K562 (cell line): ENCODE measurements around the gene NKX2-2.

Experiments
- CC2D1A ChIP-seq: fragments of 450-650 bp; IDR thresholded peaks from 2 replicates; pipeline ENCODE4 v1.6.1; 2017; ENCODE audit warnings: mild to moderate bottlenecking
- CTCF ChIP-seq, 3 experiments: IDR thresholded peaks in 2 of 3; conservative IDR thresholded peaks in 1 of 3; 2 replicates each; pipeline ENCODE4 v1.5.1; 2011 to 2012; ENCODE audit warnings: low read length in 3 of 3, mild to moderate bottlenecking in 3 of 3, control low read depth in 2 of 3, improper control_type of control experiment in 1 of 3, inconsistent platforms in 1 of 3, low read depth in 1 of 3, mixed read lengths in 1 of 3, moderate library complexity in 1 of 3; ENCODE audit not compliant: insufficient read depth in 2 of 3
- EZH2 ChIP-seq: IDR thresholded peaks from 2 replicates; pipeline ENCODE4 v1.6.1; 2012; ENCODE audit warnings: low read depth, mild to moderate bottlenecking, inconsistent platforms, low read length, borderline replicate concordance
- HNRNPH1 ChIP-seq: fragments of 200-400 bp; formaldehyde crosslinking; optimal IDR thresholded peaks from 2 replicates; pipeline ENCODE3; 2017; ENCODE audit warnings: low read depth, mild to moderate bottlenecking, low read length, moderate library complexity
- KDM5B ChIP-seq: fragments of 200-600 bp; sonication (generic); IDR thresholded peaks from 2 replicates; pipeline ENCODE4 v1.6.1; 2012; ENCODE audit warnings: low read depth, mild to moderate bottlenecking, moderate library complexity, low read length, control low read depth, inconsistent platforms; ENCODE audit not compliant: insufficient replicate concordance
- MED1 ChIP-seq: sonication (generic); formaldehyde crosslinking; IDR thresholded peaks from 2 replicates; pipeline ENCODE4 v1.8.1; 2023; ENCODE audit warnings: missing genetic modification reagents, borderline replicate concordance
- NCOA6 ChIP-seq: fragments of 450-650 bp; IDR thresholded peaks from 2 replicates; pipeline ENCODE4 v1.6.1; 2017; ENCODE audit warnings: mild to moderate bottlenecking
- POLR2A ChIP-seq: fragments of 450-650 bp; conservative IDR thresholded peaks from 2 replicates; pipeline ENCODE4 v1.6.1; 2016
- RREB1 ChIP-seq: fragments of 250-450 bp; sonication (Bioruptor Pico); IDR thresholded peaks from 2 replicates; pipeline ENCODE4 v1.4.0; 2020
- TAF1 ChIP-seq: IDR thresholded peaks from 2 replicates; pipeline ENCODE4 v1.6.1; 2011; ENCODE audit warnings: mild to moderate bottlenecking, low read length, moderate library complexity; ENCODE audit not compliant: insufficient read depth, control insufficient read depth, severe bottlenecking; ENCODE audit errors: extremely low read depth
- TEAD4 ChIP-seq, 2 experiments: sonication (generic) in 1 of 2; formaldehyde crosslinking in 1 of 2; IDR thresholded peaks; 2 replicates each; pipeline versions ENCODE4 v1.6.1 to v1.8.0; 2012 to 2022; ENCODE audit warnings: borderline replicate concordance in 1 of 2, inconsistent platforms in 1 of 2, low read length in 1 of 2, mild to moderate bottlenecking in 1 of 2, missing genetic modification reagents in 1 of 2
- U2AF1 ChIP-seq: fragments of 200-400 bp; formaldehyde crosslinking; optimal IDR thresholded peaks from 2 replicates; pipeline ENCODE3; 2017; ENCODE audit warnings: mild to moderate bottlenecking, low read depth, low read length, moderate library complexity
- ZNF764 ChIP-seq: fragments of 250-450 bp; sonication (Bioruptor Pico); IDR thresholded peaks from 2 replicates; pipeline ENCODE4 v1.4.0; 2020; ENCODE audit warnings: low read depth, mild to moderate bottlenecking, moderate library complexity
- TF ChIP-seq, protein P1 (sequence below): IDR thresholded peaks from 2 replicates; pipeline ENCODE4 v1.6.1; 2016; ENCODE audit warnings: missing genetic modification characterization, missing compliant biosample characterization

DNA sequence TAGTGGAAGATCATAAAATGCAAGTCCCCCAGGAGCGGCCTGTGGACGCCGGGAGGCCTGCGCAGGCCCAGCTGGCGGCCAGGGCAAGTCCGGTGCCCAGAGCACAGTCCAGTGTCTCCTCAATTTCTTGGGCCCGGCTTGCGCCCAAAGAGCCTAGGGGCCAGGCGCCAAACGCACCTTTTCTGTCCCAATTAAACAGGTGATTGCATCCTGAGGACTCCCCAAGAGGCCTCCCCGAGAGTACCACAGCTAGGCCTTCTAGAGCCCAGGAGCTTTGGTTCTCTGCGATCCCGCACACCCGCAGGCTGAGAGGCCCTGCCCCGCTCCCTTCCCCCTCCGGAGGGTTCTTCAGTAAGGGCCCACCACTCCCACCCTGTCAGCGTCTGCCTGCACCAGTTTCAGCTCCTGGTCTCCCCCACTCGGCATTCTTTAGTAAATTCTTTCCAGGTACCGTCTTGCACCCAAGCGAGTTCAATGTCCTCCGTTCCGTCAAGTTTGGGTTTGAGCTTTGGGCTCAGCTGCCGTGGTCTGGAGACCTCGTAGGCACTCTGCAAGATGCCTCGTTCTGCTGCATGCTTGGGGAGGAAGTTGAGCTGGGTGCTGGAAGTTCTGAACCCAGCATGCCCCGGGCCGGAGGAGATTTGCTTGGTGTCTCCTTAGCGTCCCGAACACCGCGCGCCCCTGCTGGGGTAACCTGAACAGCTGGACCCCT is 3.9 kb upstream of the NKX2-2 start:
- TF ChIP-seq HNRNPH1 (no peak), POLR2A (no peak), MED1 (no peak), TAF1 (no peak), RREB1 (CRISPR knock-in tag) (no peak), CTCF (IDR thresholded peaks at IDR 0.05 in 2 of 3, conservative IDR thresholded peaks at IDR 0.05 in 1 of 3; ENCODE audit: insufficient read depth in 2 of 3, low read depth in 1 of 3, low read length in 3 of 3) (no peak), U2AF1 (no peak), TEAD4 (IDR thresholded peaks at IDR 0.05; ENCODE audit: low read length) (no peak), TEAD4 (CRISPR knock-in tag; IDR thresholded peaks at IDR 0.05; ENCODE audit: borderline replicate concordance) (no peak), ZNF764 (CRISPR knock-in tag) (no peak), KDM5B (no peak), CC2D1A (no peak), EZH2 (no peak), NCOA6 (no peak)
- TF ChIP-seq, protein P1, sequence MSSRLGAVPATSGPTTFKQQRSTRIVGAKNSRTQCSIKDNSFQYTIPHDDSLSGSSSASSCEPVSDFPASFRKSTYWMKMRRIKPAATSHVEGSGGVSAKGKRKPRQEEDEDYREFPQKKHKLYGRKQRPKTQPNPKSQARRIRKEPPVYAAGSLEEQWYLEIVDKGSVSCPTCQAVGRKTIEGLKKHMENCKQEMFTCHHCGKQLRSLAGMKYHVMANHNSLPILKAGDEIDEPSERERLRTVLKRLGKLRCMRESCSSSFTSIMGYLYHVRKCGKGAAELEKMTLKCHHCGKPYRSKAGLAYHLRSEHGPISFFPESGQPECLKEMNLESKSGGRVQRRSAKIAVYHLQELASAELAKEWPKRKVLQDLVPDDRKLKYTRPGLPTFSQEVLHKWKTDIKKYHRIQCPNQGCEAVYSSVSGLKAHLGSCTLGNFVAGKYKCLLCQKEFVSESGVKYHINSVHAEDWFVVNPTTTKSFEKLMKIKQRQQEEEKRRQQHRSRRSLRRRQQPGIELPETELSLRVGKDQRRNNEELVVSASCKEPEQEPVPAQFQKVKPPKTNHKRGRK (tag) = no peak
